IMR-90 (cell line): ENCODE measurements around the gene MB. TPM values are rescaled to one million over a fixed set of nuclear protein-coding genes. Genes with fewer than 3 reads are reported as not detected.

ENCODE experiments used
- ATAC-seq: fragments of 200-7000 bp; cut with Tn5 transposase; 2 replicates; pipeline ENCODE4 v1.9.1; 2020; ENCODE audit warnings: low read depth, mild to moderate bottlenecking, moderate library complexity
- BruUV-seq: library from RNA; stranded (reverse); fragments of 400-500 nt; replicated peaks from 2 replicates; lab custom pipeline; 2021; lab: Mats Ljungman, UMichigan
- CTCF ChIA-PET: fragments of 300-600 bp; formaldehyde crosslinking; extraction: SDS; loops from one replicate; lab custom pipeline; 2021; ENCODE audit warnings: antibody characterized with exemption; lab: Yijun Ruan, JAX
- POLR2A ChIA-PET: fragments of 300-600 bp; sonication (Branson Sonifier 250); formaldehyde crosslinking; loops from one replicate; lab custom pipeline; 2022; ENCODE audit warnings: antibody characterized with exemption; ENCODE audit not compliant: unreplicated experiment; lab: Charles Lee
- DNase-seq: peaks from one replicate; pipeline ENCODE4 v3.0.0; 2013
- H2AFZ ChIP-seq: replicated peaks from 2 replicates; pipeline ENCODE3; 2013; ENCODE audit warnings: low read length, mild to moderate bottlenecking; ENCODE audit not compliant: poor library complexity
- H2AK5ac ChIP-seq: 2 replicates; pipeline ENCODE4 v1.6.1; 2013; ENCODE audit warnings: low read depth, low read length, inconsistent platforms
- H2AK9ac ChIP-seq: replicated peaks from 2 replicates; pipeline ENCODE3; 2013; ENCODE audit warnings: mild to moderate bottlenecking, low read depth, low read length, moderate library complexity; ENCODE audit not compliant: poor library complexity
- H2BK120ac ChIP-seq: 2 replicates; pipeline ENCODE4 v1.6.1; 2013; ENCODE audit warnings: low read depth, low read length, inconsistent platforms
- H2BK15ac ChIP-seq: 3 replicates; pipeline ENCODE4 v1.6.1; 2013; ENCODE audit warnings: low read depth, low read length, inconsistent platforms
- H2BK20ac ChIP-seq: 2 replicates; pipeline ENCODE4 v1.6.1; 2013; ENCODE audit warnings: low read depth, mild to moderate bottlenecking, inconsistent platforms, low read length, moderate library complexity
- H2BK5ac ChIP-seq: 2 replicates; pipeline ENCODE4 v1.6.1; 2013; ENCODE audit warnings: mild to moderate bottlenecking, low read depth, low read length, inconsistent platforms; ENCODE audit not compliant: poor library complexity, severe bottlenecking
- H3K14ac ChIP-seq: replicated peaks from 2 replicates; pipeline ENCODE4 v1.6.1; 2013; ENCODE audit warnings: low read depth, low read length, inconsistent platforms
- H3K18ac ChIP-seq: 2 replicates; pipeline ENCODE4 v1.6.1; 2013; ENCODE audit warnings: low read depth, low read length, control low read depth
- H3K23ac ChIP-seq: 2 replicates; pipeline ENCODE4 v1.6.1; 2013; ENCODE audit warnings: low read depth, low read length, inconsistent platforms
- H3K27ac ChIP-seq: 2 replicates; pipeline ENCODE4 v1.5.1; 2013; ENCODE audit warnings: mild to moderate bottlenecking, control low read depth, low read length; ENCODE audit not compliant: insufficient read depth
- H3K27me3 ChIP-seq: 2 replicates; pipeline ENCODE4 v1.6.1; 2013; ENCODE audit warnings: low read length; ENCODE audit not compliant: control insufficient read depth, insufficient read depth
- H3K36me3 ChIP-seq: 2 replicates; pipeline ENCODE4 v1.6.1; 2013; ENCODE audit warnings: low read length, mixed read lengths; ENCODE audit not compliant: control insufficient read depth, insufficient read depth
- H3K4ac ChIP-seq: 2 replicates; pipeline ENCODE4 v1.6.1; 2013; ENCODE audit warnings: low read depth, low read length, inconsistent platforms
- H3K4me1 ChIP-seq: 2 replicates; pipeline ENCODE4 v1.6.1; 2013; ENCODE audit warnings: low read length, mixed read lengths; ENCODE audit not compliant: control insufficient read depth, insufficient read depth
- H3K4me2 ChIP-seq: 2 replicates; pipeline ENCODE4 v1.6.1; 2013; ENCODE audit warnings: low read depth, mild to moderate bottlenecking, control low read depth, low read length, moderate library complexity
- H3K4me3 ChIP-seq: 2 replicates; pipeline ENCODE4 v1.5.1; 2013; ENCODE audit warnings: low read depth, mild to moderate bottlenecking, control low read depth, low read length, moderate library complexity; ENCODE audit not compliant: insufficient read depth
- H3K56ac ChIP-seq: 2 replicates; pipeline ENCODE4 v1.6.1; 2013; ENCODE audit warnings: low read length, inconsistent platforms; ENCODE audit not compliant: insufficient read depth; ENCODE audit errors: extremely low read depth
- H3K79me1 ChIP-seq, 2 experiments: 2 replicates each; pipeline ENCODE4 v1.6.1; 2013; ENCODE audit warnings: low read length in 2 of 2, inconsistent platforms in 1 of 2, low read depth in 1 of 2
- H3K9ac ChIP-seq: 2 replicates; pipeline ENCODE4 v1.6.1; 2013; ENCODE audit warnings: low read depth, low read length, control low read depth
- H3K9me1 ChIP-seq: 2 replicates; pipeline ENCODE4 v1.6.1; 2013; ENCODE audit warnings: low read length, inconsistent platforms; ENCODE audit not compliant: insufficient read depth
- H3K9me3 ChIP-seq: 2 replicates; pipeline ENCODE4 v1.6.1; 2013; ENCODE audit warnings: low read length; ENCODE audit not compliant: control insufficient read depth, insufficient read depth
- H4K20me1 ChIP-seq: 2 replicates; pipeline ENCODE4 v1.6.1; 2013; ENCODE audit warnings: low read length, inconsistent platforms; ENCODE audit not compliant: insufficient read depth
- H4K5ac ChIP-seq: 2 replicates; pipeline ENCODE4 v1.6.1; 2013; ENCODE audit warnings: mild to moderate bottlenecking, low read depth, low read length, control low read depth
- H4K8ac ChIP-seq, 2 experiments: 2 replicates each; pipeline ENCODE4 v1.6.1; 2013; ENCODE audit warnings: low read depth in 2 of 2, low read length in 2 of 2, control low read depth in 1 of 2, inconsistent platforms in 1 of 2
- H4K91ac ChIP-seq: 2 replicates; pipeline ENCODE4 v1.6.1; 2013; ENCODE audit warnings: low read depth, low read length, inconsistent platforms; ENCODE audit not compliant: insufficient read depth
- CEBPB ChIP-seq: IDR thresholded peaks from 2 replicates; pipeline ENCODE4 v1.6.1; 2012; ENCODE audit warnings: low read depth, low read length, improper control_type of control experiment
- MXI1 ChIP-seq: IDR thresholded peaks from 2 replicates; pipeline ENCODE4 v1.6.1; 2012; ENCODE audit warnings: low read depth, mild to moderate bottlenecking, low read length, moderate library complexity, borderline replicate concordance
- RAD21 ChIP-seq: IDR thresholded peaks from 2 replicates; pipeline ENCODE4 v1.6.1; 2012; ENCODE audit warnings: low read length, improper control_type of control experiment
- RCOR1 ChIP-seq: IDR thresholded peaks from 2 replicates; pipeline ENCODE4 v1.6.1; 2012; ENCODE audit warnings: mild to moderate bottlenecking, low read length, improper control_type of control experiment; ENCODE audit not compliant: insufficient replicate concordance
- WGBS, 2 experiments: methylation state at CpG; one replicate each; pipeline versions ENCODE4 v1.1.5 to v1.1.7; 2013; ENCODE audit warnings: missing lambda C conversion rate in 2 of 2; ENCODE audit not compliant: insufficient read length in 1 of 2; ENCODE audit errors: extremely low coverage in 2 of 2; 5-methylcytosine and 5-hydroxymethylcytosine counted together
- dilution Hi-C: fragments of 300-500 bp; cut with HindIII; formaldehyde crosslinking; loops from one replicate; pipeline ENCODE4 v1.14.3; 2018; ENCODE audit warnings: low sequenced_read_pairs; ENCODE audit not compliant: unreplicated experiment
- in situ Hi-C: fragments of 300-500 bp; cut with MboI; formaldehyde crosslinking; loops from 3 replicates; pipeline ENCODE4 v1.14.3; 2019; ENCODE audit warnings: low sequenced_read_pairs, inconsistent platforms, mixed read lengths
- intact Hi-C: fragments of 100-400 bp; cut with micrococcal nuclease; formaldehyde crosslinking; loops from 2 replicates; pipeline ENCODE4 v1.10.0; 2022
- polyA plus RNA-seq, 3 experiments: library from polyadenylated mRNA; depleted of rRNA; stranded (reverse); fragments of >200 nt; gene quantifications; 2 replicates each; pipeline ENCODE4 v1.2.3, GENCODE V29; 2012; ENCODE audit warnings: low replicate concordance in 1 of 3
- total RNA-seq: library from RNA; depleted of rRNA; stranded (reverse); fragments of >200 nt; gene quantifications from 2 replicates; pipeline ENCODE4 v1.2.3, GENCODE V29; 2012

MB gene
- total and polyA plus RNA-seq, 2 of the 4 experiments (the other 2 are of a cell fraction) = not detected

DNA sequence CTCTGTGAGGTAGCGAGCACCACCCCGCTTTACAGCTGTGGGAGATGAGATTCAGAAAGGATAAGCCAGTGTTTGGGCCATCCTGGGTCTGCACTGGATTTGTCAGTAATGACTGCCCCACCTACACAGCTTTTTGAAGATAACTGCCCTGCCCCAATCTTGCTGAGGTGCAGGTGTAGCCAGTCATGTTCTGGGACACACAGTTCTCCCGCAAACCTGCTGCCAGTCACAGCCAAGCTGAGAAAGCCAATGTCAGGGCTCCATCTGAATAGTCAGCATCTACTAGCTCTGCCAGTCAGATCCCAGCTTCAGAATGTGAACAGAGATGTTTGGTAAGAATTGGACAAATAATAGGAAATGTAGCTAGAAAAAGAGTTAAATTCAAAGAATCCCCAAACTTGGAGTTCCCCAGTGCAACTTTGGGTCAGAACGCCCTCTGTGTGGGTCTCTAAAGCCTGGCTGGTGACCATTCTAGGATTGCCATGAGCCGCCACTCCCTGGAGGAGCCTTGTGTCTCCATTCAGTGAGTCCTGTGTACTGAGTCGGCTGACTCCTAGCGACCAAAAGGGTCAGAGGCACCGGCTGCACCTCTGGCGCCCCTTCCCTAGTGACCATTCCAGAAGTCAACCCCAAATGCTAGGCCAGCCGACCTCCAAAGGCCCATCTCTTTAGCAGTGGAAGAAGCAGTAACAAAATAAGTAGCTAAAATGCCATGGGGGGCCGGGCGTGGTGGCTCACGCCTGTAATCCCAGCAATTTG, 2.4 kb upstream of the MB start:
- no peaks in the 10 kb centered on the region for H3K79me1 ChIP-seq
- H3K56ac ChIP-seq = no peak overlapping the region
- BruUV-seq = no TSS peak
- H3K14ac ChIP-seq = no peak overlapping the region
- H3K36me3 ChIP-seq = no peaks in the 10 kb centered on the region
- H3K4me3 ChIP-seq = no peak overlapping the region
- peak overlapping the region; percentile 42 for H2AK9ac ChIP-seq
- in situ Hi-C loops = loop anchor here (10.0 kb wide), 1 partner anchor 505 kb away; no protein-coding TSS in a partner anchor
- H2BK5ac ChIP-seq = no peak overlapping the region
- H3K9ac ChIP-seq = no peak overlapping the region
- no peak overlapping the region for H2BK20ac ChIP-seq
- peaks cover 2% of the 10 kb centered on the region; the same call in 1 of the 2 replicates for H3K4me1 ChIP-seq
- H2AK5ac ChIP-seq = no peak overlapping the region
- no peak overlapping the region for H4K8ac ChIP-seq
- peaks cover 16% of the 10 kb centered on the region for H3K27me3 ChIP-seq
- H4K91ac ChIP-seq = no peak overlapping the region
- TF ChIP-seq RCOR1 = no peak
- no peak for TF ChIP-seq MXI1
- no peak for TF ChIP-seq RAD21
- no peak for TF ChIP-seq CEBPB
- H3K9me3 ChIP-seq = no peaks in the 10 kb centered on the region
- H3K18ac ChIP-seq = no peak overlapping the region
- H4K5ac ChIP-seq = no peak overlapping the region
- DNase-seq (no peak), ATAC-seq (no peak)
- H3K9me1 ChIP-seq = no peaks in the 10 kb centered on the region
- intact Hi-C loops = no loop called here
- dilution Hi-C loops = no loop called here
- H3K23ac ChIP-seq = no peak overlapping the region
- H2BK120ac ChIP-seq = no peak overlapping the region
- CTCF ChIA-PET = no interaction called here
- H3K27ac ChIP-seq = no peak overlapping the region
- WGBS, 2 experiments = 93% methylated on average over 3 of the region's 13 CpGs; no CpG with 5 or more reads in 1 of the 2 experiments
- no peaks in the 10 kb centered on the region for H4K20me1 ChIP-seq
- no peak overlapping the region for H2AFZ ChIP-seq
- POLR2A ChIA-PET = no interaction called here
- no peak overlapping the region for H3K4me2 ChIP-seq
- no peak overlapping the region for H3K4ac ChIP-seq
- no peak overlapping the region for H2BK15ac ChIP-seq
